Esophagus muscularis mucosa (tissue), 3 donors: ENCODE measurements around the gene SHLD3.

ENCODE experiments used
- CTCF ChIP-seq, 3 experiments: fragments of 200-600 bp in 2 of 3; fragments of 450-650 bp in 1 of 3; sonication (generic) in 2 of 3; IDR thresholded peaks; one replicate each; pipeline ENCODE4 v1.5.1; 2017 to 2019; ENCODE audit warnings: antibody characterized with exemption in 3 of 3, mild to moderate bottlenecking in 2 of 3, moderate library complexity in 1 of 3
- POLR2AphosphoS5 ChIP-seq, 2 donors: sonication (generic); formaldehyde crosslinking; IDR thresholded peaks; one replicate each; pipeline ENCODE4 v1.6.1; 2017; ENCODE audit warnings: antibody characterized with exemption in 2 of 2

- no peak for TF ChIP-seq CTCF (IDR thresholded peaks at IDR 0.05)
- no peak for TF ChIP-seq POLR2AphosphoS5 (IDR thresholded peaks at IDR 0.05)
These were observed 6.2 kb downstream of the SHLD3 start for GRCh38 chr5:65630981-65631380.
